ENCODE results near the gene PTPRD. TPM values are rescaled to one million over a fixed set of nuclear protein-coding genes. Genes with fewer than 3 reads are reported as not detected.

The PTPRD gene
- total RNA-seq, 1 experiment from 2014 or later: not detected

GRCh38 chr9:9881692-9882091, 731.1 kb downstream of the PTPRD start:
- intact Hi-C loops (cut with micrococcal nuclease; ENCODE audit: unreplicated experiment): no loop called here
- TF ChIP-seq POLR2AphosphoS5 (IDR thresholded peaks at IDR 0.05; ENCODE audit: low read depth, low read length) (no peak), TCF7L2 (IDR thresholded peaks at IDR 0.05; ENCODE audit: low read depth, low read length) (no peak), SIN3A (IDR thresholded peaks at IDR 0.05; ENCODE audit: borderline replicate concordance, insufficient read depth, low read depth, low read length) (no peak), CTCF (IDR thresholded peaks at IDR 0.05) (no peak), REST (IDR thresholded peaks at IDR 0.05; ENCODE audit: insufficient read depth in 1 of 2, low read depth in 2 of 2, low read length in 1 of 2) (no peak)
- no peak overlapping the region for H3K27ac ChIP-seq (ENCODE audit: low read length)
- no peaks in the 10 kb centered on the region for H3K36me3 ChIP-seq (ENCODE audit: control insufficient read depth, insufficient read depth, low read length)
- H3K4me3 ChIP-seq (ENCODE audit: low read depth in 2 of 2, low read length in 2 of 2): no peak overlapping the region
- POLR2A ChIA-PET: no interaction called here
- no peak for DNase-seq (ENCODE audit: low read depth, low spot score)
- CTCF ChIA-PET: no interaction called here
- BruUV-seq (replicated peaks): no TSS peak
- no peaks in the 10 kb centered on the region for H3K4me1 ChIP-seq (ENCODE audit: control insufficient read depth, insufficient read depth, low read length)
- no peaks in the 10 kb centered on the region for H3K27me3 ChIP-seq (ENCODE audit: control insufficient read depth, insufficient read depth, low read length)
- no peak for ATAC-seq
- H3K9me3 ChIP-seq (ENCODE audit: control insufficient read depth, insufficient read depth, low read depth, low read length): no peaks in the 10 kb centered on the region
- in situ Hi-C loops (cut with HindIII; ENCODE audit: low pct_unique_long_range_greater_than_20kb, low sequenced_read_pairs): no loop called here

- Histone ChIP-seq H3K36me3 (ENCODE audit: control insufficient read depth, insufficient read depth, low read length) (no peaks in the 10 kb centered on the region), H3K4me3 (ENCODE audit: low read depth in 2 of 2, low read length in 2 of 2) (no peak overlapping the region), H3K27me3 (ENCODE audit: control insufficient read depth, insufficient read depth, low read length) (no peaks in the 10 kb centered on the region), H3K4me1 (ENCODE audit: control insufficient read depth, insufficient read depth, low read length) (no peaks in the 10 kb centered on the region), H3K27ac (ENCODE audit: low read length) (no peak overlapping the region), H3K9me3 (ENCODE audit: control insufficient read depth, insufficient read depth, low read depth, low read length) (no peaks in the 10 kb centered on the region)
- in situ Hi-C loops (cut with HindIII; ENCODE audit: low pct_unique_long_range_greater_than_20kb, low sequenced_read_pairs): no loop called here
- no peak for TF ChIP-seq REST (IDR thresholded peaks at IDR 0.05; ENCODE audit: insufficient read depth in 1 of 2, low read depth in 2 of 2, low read length in 1 of 2)
- no peak for TF ChIP-seq POLR2AphosphoS5 (IDR thresholded peaks at IDR 0.05; ENCODE audit: low read depth, low read length)
- TF ChIP-seq SIN3A (IDR thresholded peaks at IDR 0.05; ENCODE audit: borderline replicate concordance, insufficient read depth, low read depth, low read length): no peak
- no peak for TF ChIP-seq CTCF (IDR thresholded peaks at IDR 0.05)
- no peak for TF ChIP-seq TCF7L2 (IDR thresholded peaks at IDR 0.05; ENCODE audit: low read depth, low read length)
- no peak for DNase-seq (ENCODE audit: low read depth, low spot score)
- CTCF ChIA-PET: no interaction called here
- intact Hi-C loops (cut with micrococcal nuclease; ENCODE audit: unreplicated experiment): no loop called here
- POLR2A ChIA-PET: no interaction called here
- no TSS peak for BruUV-seq (replicated peaks)
- no peak for ATAC-seq
These were observed 738.5 kb downstream of the PTPRD start for GRCh38 chr9:9874270-9874669.
